ENCODE data around the gene IL1A.

The IL1A gene

DNA sequence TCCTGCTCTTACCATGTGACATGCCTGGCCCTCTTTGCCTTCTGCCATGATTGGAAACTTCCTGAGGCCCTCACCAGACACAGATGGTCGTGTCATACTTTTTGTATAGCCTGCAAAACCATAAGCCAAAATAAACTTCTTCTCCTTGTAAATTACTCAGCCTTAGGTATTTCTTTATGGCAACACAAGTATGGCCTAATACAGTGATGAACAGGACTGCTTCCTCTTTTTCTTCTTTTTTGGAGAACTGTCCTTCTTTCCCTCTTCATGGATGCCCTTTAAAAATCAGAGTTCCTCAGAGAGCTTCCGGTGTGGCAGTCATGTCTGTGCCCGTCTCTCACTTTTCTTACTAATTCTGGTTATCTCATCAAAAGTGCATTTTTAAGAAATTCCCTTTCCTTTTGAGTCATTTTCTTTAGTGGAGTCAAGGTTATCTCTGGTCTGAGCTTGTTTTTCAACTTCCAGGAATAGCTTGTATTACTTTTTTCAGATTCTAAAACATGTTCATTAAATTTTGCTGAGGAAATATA, 9.2 kb upstream of the IL1A start:
- no peak for DNase-seq (ENCODE audit: low spot score)
- in situ Hi-C loops (cut with MboI; ENCODE audit: low sequenced_read_pairs, unreplicated experiment): no loop called here
- TF ChIP-seq, protein P1, sequence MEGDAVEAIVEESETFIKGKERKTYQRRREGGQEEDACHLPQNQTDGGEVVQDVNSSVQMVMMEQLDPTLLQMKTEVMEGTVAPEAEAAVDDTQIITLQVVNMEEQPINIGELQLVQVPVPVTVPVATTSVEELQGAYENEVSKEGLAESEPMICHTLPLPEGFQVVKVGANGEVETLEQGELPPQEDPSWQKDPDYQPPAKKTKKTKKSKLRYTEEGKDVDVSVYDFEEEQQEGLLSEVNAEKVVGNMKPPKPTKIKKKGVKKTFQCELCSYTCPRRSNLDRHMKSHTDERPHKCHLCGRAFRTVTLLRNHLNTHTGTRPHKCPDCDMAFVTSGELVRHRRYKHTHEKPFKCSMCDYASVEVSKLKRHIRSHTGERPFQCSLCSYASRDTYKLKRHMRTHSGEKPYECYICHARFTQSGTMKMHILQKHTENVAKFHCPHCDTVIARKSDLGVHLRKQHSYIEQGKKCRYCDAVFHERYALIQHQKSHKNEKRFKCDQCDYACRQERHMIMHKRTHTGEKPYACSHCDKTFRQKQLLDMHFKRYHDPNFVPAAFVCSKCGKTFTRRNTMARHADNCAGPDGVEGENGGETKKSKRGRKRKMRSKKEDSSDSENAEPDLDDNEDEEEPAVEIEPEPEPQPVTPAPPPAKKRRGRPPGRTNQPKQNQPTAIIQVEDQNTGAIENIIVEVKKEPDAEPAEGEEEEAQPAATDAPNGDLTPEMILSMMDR (IDR thresholded peaks at IDR 0.05; ENCODE audit: borderline replicate concordance, control extremely low read depth, extremely low read depth, insufficient read depth, missing control alignments): no peak

DNA sequence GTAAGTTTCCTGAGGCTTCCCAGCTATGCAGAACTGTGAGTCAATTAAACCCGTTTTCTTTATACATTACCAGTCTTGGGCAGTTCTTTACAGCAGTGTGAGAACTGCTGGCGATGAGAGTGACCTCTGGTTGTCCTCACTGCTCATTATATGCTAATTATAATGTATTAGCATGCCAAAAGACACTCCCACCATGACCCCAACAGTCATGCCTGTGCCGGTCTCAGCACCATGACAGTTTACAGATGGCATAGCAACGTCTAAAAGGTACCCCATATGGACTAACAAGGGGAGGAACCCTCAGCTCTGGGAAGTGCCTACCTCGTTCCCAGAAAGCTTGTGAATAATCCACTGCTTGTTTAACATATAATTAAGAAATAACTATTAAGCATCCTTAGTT, 8.1 kb upstream of the IL1A start:
- in situ Hi-C loops (cut with MboI; ENCODE audit: low sequenced_read_pairs, unreplicated experiment): no loop called here
- no peak for DNase-seq (ENCODE audit: low spot score)
- TF ChIP-seq, protein P1 (IDR thresholded peaks at IDR 0.05; ENCODE audit: borderline replicate concordance, control extremely low read depth, extremely low read depth, insufficient read depth, missing control alignments): no peak

DNA sequence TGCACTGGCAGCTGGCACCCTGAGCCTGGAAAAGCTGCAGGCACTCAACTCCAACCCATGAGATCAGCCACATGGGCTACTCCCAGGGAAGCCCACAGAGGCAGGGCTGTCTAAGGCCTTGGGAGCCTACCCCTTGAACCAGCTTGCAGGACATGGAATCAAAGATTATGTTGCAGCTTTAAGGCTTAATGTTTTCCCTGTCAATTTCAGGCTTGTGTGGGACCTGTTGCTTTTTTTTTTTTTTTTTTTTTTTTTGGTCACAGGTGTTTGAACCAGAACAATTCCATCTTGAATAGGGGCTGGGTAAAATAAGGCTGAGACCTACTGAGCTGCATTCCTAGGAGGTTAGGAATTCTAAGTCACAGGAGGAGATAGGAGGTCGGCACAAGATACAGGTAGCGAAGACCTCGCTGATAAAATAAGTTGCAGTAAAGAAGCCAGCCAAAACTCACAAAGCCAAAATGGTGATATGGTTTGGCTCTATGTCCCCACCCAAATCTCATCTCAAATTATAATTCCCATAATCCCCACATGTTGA, 7.5 kb upstream of the IL1A start:
- DNase-seq (ENCODE audit: low spot score): no peak
- TF ChIP-seq, protein P1 (IDR thresholded peaks at IDR 0.05; ENCODE audit: borderline replicate concordance, control extremely low read depth, extremely low read depth, insufficient read depth, missing control alignments): no peak
- in situ Hi-C loops (cut with MboI; ENCODE audit: low sequenced_read_pairs, unreplicated experiment): no loop called here

DNA sequence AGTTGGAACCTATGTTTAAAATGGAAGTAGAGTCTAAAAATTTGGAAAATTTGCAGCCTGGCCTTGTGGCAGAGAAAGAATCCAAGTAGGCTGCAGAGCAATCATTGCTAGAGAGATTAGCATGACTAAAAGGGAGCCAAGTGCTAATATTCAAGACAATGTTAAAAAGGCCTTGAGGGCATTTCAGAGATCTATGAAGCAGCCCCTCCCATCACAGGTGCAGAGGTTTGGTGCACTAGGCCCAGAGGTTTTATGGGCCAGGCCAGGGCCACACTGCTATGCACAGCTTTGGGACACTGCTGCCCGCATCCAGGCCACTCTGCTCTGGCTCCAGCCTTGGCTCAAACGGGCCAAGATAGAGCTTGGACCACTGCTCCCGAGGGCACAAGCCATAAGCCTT, 6.7 kb upstream of the IL1A start:
- in situ Hi-C loops (cut with MboI; ENCODE audit: low sequenced_read_pairs, unreplicated experiment): no loop called here
- DNase-seq (ENCODE audit: low spot score): no peak
- TF ChIP-seq, protein P1 (IDR thresholded peaks at IDR 0.05; ENCODE audit: borderline replicate concordance, control extremely low read depth, extremely low read depth, insufficient read depth, missing control alignments): no peak

DNA sequence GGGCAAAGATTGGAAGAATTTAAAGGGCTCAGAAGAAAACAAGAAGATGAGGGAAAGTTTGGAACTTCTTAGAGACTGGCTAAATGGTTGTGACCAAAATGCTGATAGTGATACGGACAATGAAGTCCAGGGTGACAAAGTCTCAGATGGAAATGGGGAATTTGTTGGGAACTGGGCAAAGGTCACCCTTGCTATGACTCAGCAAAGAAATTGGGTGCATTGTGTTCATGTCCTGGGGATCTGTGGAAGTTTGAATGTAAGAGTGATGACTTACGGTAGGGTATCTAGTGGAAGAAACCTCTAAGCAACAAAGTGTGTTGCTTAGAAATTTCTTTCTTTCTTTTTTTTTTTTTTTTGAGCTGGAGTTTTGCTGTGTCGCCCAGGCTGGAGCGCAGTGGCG, 6.0 kb upstream of the IL1A start:
- DNase-seq (ENCODE audit: low spot score): no peak
- TF ChIP-seq, protein P1 (IDR thresholded peaks at IDR 0.05; ENCODE audit: borderline replicate concordance, control extremely low read depth, extremely low read depth, insufficient read depth, missing control alignments): no peak
- in situ Hi-C loops (cut with MboI; ENCODE audit: low sequenced_read_pairs, unreplicated experiment): no loop called here

DNA sequence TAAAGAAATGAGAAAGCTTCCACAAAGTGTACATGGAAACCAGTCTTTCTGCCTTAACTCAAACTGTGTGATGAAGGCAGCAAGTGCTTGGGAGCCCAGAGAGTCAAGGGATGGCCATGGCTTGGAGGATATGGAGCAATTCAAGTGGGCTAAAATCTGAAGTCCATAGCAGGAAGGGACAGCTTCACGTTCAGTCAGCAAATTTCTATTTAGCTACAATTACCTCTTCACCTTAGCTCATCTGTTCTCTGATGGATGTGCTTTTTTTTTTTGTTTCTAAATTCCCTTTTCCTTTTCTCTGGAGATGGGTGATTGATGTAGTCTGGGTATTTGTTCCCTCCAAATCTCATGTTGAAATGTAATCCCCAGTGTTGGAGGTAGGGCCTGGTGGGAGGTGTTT, 4.9 kb upstream of the IL1A start:
- in situ Hi-C loops (cut with MboI; ENCODE audit: low sequenced_read_pairs, unreplicated experiment): no loop called here
- DNase-seq (ENCODE audit: low spot score): no peak
- TF ChIP-seq, protein P1 (IDR thresholded peaks at IDR 0.05; ENCODE audit: borderline replicate concordance, control extremely low read depth, extremely low read depth, insufficient read depth, missing control alignments): no peak

Data from GM13976 (cell line).